GM21515 (cell line): Measurements from ENCODE around the gene PVRIG.
"Not testable (repeated sequence)": the region's sequence is repeated elsewhere in the genome, so short reads cannot be mapped to it uniquely, and the experiment has no call there.

Experiments used
- ATAC-seq: cut with Tn5 transposase; IDR thresholded peaks from one replicate; pipeline ENCODE4 v1.9.1; 2021; ENCODE audit not compliant: unreplicated experiment

PVRIG gene

GRCh38 chr7:100224891-100225290 lies 5.1 kb downstream of the PVRIG start:
- ATAC-seq: not testable (repeated sequence)

DNA sequence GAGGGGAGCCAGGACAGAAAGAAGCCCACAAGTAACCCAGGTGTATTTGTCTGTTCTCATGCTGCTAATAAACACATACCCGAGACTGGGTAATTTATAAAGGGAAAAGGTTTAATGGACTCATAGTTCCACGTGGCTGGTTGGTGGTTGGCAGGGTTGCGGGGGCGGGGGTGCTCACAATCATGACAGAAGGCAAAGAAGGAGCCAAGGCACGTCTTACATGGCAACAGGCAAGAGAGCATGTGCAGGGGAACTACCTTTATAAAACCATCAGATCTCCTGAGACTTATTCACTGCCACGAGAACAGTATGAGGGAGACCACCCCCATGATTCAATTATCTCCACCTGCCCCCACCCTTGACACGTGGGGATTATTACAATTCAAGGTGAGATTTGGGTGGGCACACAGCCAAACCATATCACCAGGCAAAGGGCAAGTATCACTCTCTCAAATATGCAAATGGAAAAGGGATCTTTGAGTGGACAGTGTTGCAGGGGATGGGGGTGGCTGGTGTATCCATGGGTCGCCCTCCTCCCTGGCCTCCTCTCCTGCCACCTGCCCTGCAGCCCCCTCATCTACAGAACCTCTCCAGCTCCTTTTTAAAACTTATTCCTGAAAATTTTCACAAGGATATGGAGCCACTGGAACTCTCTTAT lies 15.0 kb downstream of the PVRIG start:
- ATAC-seq: not testable (repeated sequence)

DNA sequence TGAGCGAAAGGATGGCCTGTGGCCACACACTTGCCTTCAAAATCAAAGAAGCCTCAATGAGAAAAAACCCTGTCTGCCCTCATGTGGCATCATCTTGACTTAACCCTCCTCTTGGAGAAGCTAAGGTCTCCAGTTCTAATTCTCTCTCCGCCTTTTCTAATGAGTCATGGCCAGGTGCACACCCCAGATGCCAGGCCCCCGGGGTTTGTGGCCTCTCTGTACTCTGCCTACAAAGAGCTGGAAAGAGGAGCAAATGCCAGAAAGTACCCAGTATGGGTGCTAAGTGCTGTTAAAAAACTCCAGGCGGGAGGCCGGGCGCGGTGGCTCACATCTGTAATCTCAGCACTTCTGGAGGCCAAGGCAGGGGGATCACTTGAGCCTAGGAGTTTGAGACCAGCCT lies 20.2 kb downstream of the PVRIG start:
- ATAC-seq: not testable (repeated sequence)

DNA sequence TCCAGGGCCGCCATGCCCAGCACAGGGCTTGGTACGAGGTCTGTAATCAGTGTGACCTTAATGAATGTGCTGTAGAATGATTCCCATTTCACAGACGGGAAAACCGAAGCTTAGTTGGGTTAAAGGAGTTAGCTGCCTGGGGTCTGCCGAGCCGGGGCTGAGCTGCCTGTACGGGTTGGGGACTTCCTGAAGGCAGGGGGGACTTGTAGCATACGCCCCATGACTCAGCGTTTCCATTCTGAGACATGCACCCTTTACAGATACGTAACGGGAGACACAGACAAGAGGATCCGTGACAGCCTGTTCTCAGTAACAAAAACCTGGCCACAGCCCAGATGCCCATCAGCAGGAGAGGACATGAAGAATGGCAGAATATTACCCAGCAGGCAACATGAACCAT lies 23.6 kb downstream of the PVRIG start:
- ATAC-seq: not testable (repeated sequence)

DNA sequence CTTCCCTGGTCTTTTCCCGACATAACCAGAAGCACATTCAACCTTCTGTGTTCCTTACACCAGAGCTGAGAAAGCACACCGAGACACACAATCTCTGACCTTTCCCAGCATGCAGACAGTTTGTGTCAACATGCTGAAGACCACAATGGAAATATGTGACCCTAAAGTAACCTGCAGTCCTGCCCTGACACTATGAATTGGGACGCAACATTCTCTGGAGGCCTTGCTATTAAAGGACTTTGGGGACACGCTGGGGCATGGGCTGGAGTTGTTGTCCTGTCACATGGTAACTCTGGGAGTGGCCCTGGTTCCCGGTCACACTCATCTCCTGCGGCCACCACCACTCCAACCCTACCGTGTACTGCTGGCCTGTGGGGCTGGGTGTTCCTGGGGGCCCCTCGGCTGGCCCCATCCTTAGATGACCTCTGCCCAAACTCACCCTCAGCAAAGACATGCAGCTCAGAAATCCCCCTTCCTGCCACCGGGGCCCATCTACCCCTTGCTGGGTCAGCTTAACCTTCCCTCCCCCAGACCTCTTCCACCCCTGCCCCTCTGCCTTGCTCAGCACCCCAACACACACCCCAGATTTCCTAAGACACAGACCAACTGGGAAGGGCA lies 25.3 kb downstream of the PVRIG start:
- ATAC-seq: not testable (repeated sequence)

DNA sequence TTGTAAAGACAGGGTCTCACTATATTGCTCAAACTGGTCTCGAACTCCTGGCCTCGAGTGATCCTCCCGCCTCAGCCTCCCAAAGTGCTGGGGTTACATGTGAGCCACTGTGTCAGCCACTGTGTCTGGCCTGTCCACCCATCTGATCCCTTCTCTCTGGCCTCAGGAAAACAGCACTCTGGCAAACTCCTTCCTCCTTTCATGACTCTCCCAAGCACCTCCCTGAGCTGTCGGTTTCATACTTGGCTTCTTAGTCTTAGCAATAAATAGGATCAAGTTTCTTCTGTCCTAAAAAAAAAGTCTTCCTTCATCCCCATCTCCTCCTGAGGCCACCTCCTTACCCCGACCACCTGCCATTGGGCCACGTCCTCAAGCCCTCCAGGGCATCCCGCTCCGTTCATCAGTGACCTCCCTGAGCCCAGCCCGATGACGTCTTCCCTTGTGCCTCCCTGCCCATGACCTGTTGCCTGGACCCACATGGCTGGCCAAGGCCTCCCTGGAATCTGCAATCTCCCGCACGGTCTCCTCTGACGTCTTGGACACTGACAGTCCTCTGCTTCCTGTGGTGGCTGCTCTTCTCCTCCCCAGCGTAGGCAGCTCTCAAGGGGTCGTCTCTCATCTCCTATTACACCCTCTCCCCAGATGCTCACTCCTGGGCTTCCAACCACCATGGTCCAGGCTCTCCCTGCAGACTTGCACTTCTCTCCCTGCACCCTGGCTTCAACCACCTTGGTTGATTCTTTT lies 26.5 kb downstream of the PVRIG start:
- ATAC-seq: not testable (repeated sequence)

DNA sequence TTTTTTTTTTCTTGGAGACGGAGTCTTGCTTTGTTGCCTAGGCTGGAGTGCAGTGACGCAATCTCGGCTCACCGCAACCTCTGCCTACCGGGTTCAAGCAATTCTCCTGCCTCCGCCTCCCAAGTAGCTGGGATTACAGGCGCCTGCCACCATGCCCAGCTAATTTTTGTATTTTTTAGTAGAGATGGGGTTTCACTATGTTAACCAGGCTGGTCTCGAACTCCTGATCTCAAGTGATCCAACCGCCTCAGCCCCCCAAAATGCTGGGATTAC lies 27.1 kb downstream of the PVRIG start:
- ATAC-seq: not testable (repeated sequence)

DNA sequence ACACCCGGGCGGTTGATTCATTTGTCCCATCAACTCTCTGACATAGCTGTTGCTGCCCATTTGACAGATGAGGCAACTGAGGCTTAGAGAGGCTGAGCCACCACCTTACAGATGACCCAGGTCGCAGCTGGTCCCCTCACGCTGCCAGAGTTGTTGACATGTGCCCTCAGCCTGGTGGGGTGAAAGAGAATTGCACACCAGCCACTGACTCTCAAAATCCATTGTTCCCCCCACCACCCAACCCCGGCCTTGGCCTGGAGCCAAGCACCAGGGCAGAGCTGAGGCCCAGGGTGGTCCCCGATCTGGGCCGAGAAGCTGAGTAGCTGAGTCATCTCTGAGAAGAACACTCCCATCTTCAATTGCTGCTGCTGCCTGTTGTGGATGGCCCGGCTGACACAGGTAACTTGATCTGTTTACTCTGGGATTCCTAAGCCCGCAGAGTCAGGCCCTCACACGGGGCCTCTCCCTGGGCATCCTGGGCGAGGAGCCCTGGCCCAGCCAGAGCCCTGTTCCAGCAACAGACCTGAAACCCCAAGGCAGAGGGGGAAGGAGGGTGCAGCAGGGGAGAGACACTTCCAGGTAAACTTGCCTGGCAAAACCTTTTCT lies 27.5 kb downstream of the PVRIG start:
- no peak for ATAC-seq

- ATAC-seq: no peak
Observed at GRCh38 chr7:100248483-100248882, 28.7 kb downstream of the PVRIG start.

GRCh38 chr7:100257017-100257416 lies 37.3 kb downstream of the PVRIG start:
- ATAC-seq: no peak

DNA sequence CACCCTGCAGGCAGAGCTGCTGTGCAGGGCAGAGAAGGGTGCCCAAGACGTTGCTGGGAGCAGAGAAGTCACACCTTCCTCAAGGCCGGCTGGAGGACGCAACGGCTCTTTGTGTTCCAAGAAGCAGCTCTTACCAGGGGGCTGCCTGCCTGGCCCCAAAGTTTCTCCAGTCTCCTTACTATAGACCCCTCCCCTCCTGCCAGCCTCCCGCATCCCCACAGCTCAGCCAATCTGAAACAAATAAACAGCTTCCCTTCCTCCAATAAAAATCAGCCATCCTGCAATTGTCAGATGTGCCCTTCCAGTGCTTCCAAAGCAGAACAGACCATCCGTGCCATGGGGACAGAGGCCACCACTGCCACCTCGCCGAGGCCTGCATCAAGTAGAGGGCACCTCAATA lies 40.2 kb downstream of the PVRIG start:
- ATAC-seq: not testable (repeated sequence)

DNA sequence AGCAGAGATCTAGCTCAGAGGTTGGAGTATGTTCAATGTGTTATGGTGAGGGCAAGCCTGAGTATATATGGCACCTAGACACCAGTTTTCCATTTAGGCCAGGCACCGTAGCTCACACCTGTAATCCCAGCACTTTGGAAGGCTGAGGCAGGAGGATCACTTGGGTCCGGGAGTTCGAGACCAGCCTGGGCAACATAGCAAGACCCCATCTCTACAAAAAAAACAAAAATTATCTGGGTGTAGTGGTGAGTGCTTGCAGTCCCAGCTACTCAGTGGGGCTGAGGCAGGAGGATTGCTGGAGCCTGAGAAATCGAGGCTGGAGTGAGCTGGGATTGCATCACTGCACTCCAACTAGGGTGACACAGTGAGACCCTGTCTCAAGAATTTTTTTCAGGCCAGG lies 43.1 kb downstream of the PVRIG start:
- not testable (repeated sequence) for ATAC-seq

DNA sequence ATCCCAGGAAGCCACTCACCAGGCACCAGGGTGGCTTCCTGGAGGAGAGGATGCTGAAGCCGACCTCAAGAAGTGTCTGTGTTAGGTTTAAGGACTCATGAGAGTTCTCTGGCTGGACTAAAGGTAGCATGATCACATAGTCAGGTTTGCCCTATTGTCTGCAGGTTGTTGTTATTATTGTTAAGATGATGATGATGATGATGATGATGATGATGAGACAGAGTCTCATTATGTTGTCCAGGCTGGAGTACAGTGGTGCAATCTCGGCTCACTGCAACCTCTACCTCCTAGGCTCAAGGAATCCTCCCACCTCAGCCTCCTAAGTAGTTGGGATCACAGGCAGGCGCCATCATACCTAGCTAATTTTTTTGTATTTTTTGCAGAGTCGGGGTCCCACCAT lies 44.5 kb downstream of the PVRIG start:
- not testable (repeated sequence) for ATAC-seq

- ATAC-seq: not testable (repeated sequence)
Observed at GRCh38 chr7:100264669-100265165, 45.0 kb downstream of the PVRIG start.

- not testable (repeated sequence) for ATAC-seq
Observed at GRCh38 chr7:100265851-100266250, 46.1 kb downstream of the PVRIG start.

GRCh38 chr7:100266576-100267354 lies 47.0 kb downstream of the PVRIG start:
- no peak for ATAC-seq

DNA sequence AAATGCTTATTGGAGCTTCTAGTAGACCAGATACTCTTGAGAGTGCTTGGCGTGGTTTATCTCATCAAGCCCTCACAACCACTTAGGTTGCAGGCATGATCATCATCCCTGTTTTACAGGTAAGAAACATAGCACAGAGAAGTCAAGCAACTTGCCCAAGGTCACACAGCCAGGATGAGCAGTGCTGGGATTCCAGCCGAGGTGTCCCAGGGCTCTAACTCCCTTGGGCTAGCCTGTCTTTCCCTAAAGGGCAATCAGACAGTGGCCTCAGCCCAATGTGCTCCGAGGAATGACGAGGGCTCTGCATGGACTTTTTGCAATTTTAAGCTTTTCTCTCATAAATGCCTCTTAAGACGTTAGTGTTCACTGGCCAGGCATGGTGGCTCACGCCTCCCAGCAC lies 47.9 kb downstream of the PVRIG start:
- ATAC-seq: no peak

GRCh38 chr7:100268882-100269281 lies 49.1 kb downstream of the PVRIG start:
- not testable (repeated sequence) for ATAC-seq

GRCh38 chr7:100269306-100270045 lies 49.7 kb downstream of the PVRIG start:
- not testable (repeated sequence) for ATAC-seq
